Measurements from ENCODE around the gene MYBPH. TPM values are rescaled to one million over a fixed set of nuclear protein-coding genes. Genes with fewer than 3 reads are reported as not detected.

The MYBPH gene
- total RNA-seq, 6 experiments from 2014 or later = not detected

DNA sequence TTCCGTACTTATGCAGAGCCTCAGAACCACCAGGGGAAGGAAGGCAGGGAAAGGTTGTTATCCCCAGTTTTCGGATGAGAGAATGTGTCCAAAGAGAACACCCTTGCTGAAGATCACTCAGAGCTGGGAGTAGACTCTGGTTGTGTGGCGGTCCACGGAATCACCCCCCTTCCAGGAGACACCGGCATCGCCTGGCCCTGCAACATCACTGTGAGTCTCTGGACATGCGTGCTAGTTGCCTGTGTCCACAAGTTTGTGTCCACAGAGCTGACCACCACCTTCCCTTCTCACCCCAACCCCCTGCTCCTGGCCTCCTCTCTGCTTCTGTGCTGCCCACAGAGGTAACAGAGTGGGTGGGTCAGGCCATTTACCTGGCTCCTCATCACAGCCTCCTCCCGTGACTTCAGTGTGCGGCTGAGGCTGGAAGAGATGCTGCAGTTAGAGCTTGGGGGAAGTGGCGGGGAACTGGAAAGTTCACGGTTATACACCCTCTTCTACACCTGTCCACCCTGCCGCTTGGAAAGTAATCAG lies 7.3 kb downstream of the MYBPH start:
- TF ChIP-seq, protein P1, sequence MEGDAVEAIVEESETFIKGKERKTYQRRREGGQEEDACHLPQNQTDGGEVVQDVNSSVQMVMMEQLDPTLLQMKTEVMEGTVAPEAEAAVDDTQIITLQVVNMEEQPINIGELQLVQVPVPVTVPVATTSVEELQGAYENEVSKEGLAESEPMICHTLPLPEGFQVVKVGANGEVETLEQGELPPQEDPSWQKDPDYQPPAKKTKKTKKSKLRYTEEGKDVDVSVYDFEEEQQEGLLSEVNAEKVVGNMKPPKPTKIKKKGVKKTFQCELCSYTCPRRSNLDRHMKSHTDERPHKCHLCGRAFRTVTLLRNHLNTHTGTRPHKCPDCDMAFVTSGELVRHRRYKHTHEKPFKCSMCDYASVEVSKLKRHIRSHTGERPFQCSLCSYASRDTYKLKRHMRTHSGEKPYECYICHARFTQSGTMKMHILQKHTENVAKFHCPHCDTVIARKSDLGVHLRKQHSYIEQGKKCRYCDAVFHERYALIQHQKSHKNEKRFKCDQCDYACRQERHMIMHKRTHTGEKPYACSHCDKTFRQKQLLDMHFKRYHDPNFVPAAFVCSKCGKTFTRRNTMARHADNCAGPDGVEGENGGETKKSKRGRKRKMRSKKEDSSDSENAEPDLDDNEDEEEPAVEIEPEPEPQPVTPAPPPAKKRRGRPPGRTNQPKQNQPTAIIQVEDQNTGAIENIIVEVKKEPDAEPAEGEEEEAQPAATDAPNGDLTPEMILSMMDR (IDR thresholded peaks at IDR 0.05) = no peak
- Mint-ChIP-seq H3K36me3 (ENCODE audit: low read depth) (no peaks in the 10 kb centered on the region), H3K27ac (no peak overlapping the region), H3K9me3 (no peaks in the 10 kb centered on the region), H3K27me3 (ENCODE audit: insufficient read depth) (peaks cover 9% of the 10 kb centered on the region), H3K4me1 (ENCODE audit: low read depth) (no peaks in the 10 kb centered on the region), H3K4me3 (no peak overlapping the region)
- DNase-seq = no peak

DNA sequence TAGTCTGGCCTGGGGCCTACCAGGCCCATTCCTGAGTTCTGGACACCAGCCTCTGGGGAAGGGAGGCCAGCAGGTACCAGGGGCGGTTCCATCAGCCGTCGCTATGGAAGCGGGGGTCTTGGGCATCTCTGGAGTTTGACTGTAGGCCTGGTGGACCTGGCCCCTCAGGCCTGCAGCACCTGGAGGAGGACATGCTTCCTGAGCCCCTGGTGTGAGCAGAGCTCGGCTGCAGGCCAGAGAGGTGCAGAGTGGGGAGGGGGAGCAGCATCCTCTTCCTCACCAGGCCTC lies 7.8 kb downstream of the MYBPH start:
- peaks cover 9% of the 10 kb centered on the region for H3K27me3 Mint-ChIP-seq (ENCODE audit: insufficient read depth)
- no peaks in the 10 kb centered on the region for H3K9me3 Mint-ChIP-seq
- DNase-seq = no peak
- TF ChIP-seq, protein P1 (IDR thresholded peaks at IDR 0.05) = no peak
- H3K27ac Mint-ChIP-seq = no peak overlapping the region
- H3K36me3 Mint-ChIP-seq (ENCODE audit: low read depth) = no peaks in the 10 kb centered on the region
- H3K4me1 Mint-ChIP-seq (ENCODE audit: low read depth) = no peaks in the 10 kb centered on the region
- no peak overlapping the region for H3K4me3 Mint-ChIP-seq

DNA sequence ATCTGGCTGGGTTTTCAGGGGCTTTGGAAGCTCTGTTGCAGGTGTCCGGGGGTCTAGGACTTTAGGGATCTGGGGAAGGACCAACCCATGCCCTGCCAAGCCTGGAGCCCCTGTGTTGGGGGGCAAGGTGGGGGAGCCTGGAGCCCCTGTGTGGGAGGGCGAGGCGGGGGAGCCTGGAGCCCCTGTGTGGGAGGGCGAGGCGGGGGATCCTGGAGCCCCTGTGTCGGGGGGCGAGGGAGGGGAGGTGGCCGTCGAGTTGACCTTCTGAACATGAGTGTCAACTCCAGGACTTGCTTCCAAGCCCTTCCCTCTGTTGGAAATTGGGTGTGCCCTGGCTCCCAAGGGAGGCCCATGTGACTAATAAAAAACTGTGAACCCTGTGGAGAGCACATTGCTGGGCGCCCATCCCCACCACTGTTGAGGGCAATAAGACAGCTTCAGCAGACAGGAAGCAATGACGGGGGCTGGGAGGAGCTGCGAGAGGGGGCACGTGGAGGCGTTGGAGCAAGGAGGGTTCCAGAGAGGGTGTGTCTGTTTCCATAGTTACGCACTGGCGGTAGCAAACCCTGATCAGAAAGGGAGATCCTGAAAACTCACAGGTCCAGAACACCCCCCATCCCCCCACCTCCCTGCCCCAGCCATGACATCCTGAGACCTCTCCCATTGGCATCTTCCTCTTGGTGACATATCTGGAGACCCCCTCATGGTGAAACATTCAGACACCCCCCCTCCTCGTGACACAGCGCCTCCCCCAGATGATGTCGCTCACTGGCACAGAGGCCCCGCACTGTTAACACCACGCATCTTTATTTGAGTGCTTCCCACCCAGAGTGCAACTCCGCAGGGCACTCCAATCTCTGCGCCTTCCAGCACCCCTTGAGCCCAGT lies 8.4 kb downstream of the MYBPH start:
- no peak overlapping the region for H3K27ac Mint-ChIP-seq

DNA sequence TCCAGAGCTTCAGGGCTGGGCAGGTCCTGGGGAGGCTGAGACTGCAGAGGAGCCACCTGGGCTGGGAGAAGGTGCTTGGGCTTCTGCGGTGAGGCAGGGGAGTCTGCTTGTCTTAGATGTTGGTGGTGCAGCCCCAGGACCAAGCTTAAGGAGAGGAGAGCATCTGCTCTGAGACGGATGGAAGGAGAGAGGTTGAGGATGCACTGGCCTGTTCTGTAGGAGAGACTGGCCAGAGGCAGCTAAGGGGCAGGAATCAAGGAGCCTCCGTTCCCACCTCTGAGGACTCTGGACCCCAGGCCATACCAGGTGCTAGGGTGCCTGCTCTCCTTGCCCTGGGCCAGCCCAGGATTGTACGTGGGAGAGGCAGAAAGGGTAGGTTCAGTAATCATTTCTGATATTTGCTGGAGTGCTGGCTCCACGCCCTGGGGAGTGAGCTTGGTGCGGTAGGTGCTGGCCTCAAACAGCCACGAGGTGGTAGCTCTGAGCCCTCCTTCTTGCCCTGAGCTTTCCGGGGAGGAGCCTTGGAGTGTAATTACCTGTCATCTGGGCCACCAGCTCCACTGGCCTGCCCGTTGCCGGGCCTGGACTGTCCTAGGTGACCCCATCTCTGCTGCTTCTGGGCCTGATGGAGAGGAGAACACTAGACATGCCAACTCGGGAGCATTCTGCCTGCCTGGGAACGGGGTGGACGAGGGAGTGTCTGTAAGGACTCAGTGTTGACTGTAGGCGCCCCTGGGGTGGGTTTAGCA lies 9.3 kb downstream of the MYBPH start:
- H3K4me1 Mint-ChIP-seq (ENCODE audit: low read depth) = no peaks in the 10 kb centered on the region
- H3K9me3 Mint-ChIP-seq = no peaks in the 10 kb centered on the region
- H3K4me3 Mint-ChIP-seq = no peak overlapping the region
- TF ChIP-seq, protein P1 (IDR thresholded peaks at IDR 0.05) = no peak; the same call in 1 of the 2 replicates
- H3K27me3 Mint-ChIP-seq (ENCODE audit: insufficient read depth) = peaks cover 10% of the 10 kb centered on the region
- H3K27ac Mint-ChIP-seq = no peak overlapping the region
- H3K36me3 Mint-ChIP-seq (ENCODE audit: low read depth) = no peaks in the 10 kb centered on the region
- no peak for DNase-seq

More for the DNA sequence above, 8.4 kb downstream of the MYBPH start:
- peaks cover 9% of the 10 kb centered on the region for H3K27me3 Mint-ChIP-seq (ENCODE audit: insufficient read depth)
- H3K4me1 Mint-ChIP-seq (ENCODE audit: low read depth) = no peaks in the 10 kb centered on the region
- H3K9me3 Mint-ChIP-seq = no peaks in the 10 kb centered on the region
- no peak overlapping the region for H3K4me3 Mint-ChIP-seq
- TF ChIP-seq, protein P1 (IDR thresholded peaks at IDR 0.05) = no peak
- DNase-seq = no peak
- H3K36me3 Mint-ChIP-seq (ENCODE audit: low read depth) = no peaks in the 10 kb centered on the region

DNA sequence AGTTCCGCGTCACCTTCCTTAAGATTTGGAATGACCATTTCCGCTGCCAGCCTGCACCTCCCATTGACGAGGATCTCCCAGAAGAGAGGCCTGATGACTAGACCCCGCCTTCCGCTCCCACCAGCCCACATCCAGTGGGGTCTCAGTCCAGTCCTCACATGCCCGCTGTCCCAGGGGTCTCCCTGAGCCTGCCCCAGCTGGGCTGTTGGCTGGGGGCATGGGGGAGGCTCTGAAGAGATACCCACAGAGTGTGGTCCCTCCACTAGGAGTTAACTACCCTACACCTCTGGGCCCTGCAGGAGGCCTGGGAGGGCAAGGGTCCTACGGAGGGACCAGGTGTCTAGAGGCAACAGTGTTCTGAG lies 9.8 kb downstream of the MYBPH start:
- no peak overlapping the region for H3K27ac Mint-ChIP-seq

More for the DNA sequence above, 9.8 kb downstream of the MYBPH start:
- H3K9me3 Mint-ChIP-seq = no peaks in the 10 kb centered on the region
- TF ChIP-seq, protein P1 (IDR thresholded peaks at IDR 0.05) = no peak
- no peaks in the 10 kb centered on the region for H3K4me1 Mint-ChIP-seq (ENCODE audit: low read depth)
- H3K4me3 Mint-ChIP-seq = no peak overlapping the region
- no peaks in the 10 kb centered on the region for H3K36me3 Mint-ChIP-seq (ENCODE audit: low read depth)
- peaks cover 11% of the 10 kb centered on the region for H3K27me3 Mint-ChIP-seq (ENCODE audit: insufficient read depth)
- DNase-seq = no peak
